ENCODE measurements around the gene CARD10. TPM values are rescaled to one million over a fixed set of nuclear protein-coding genes. Genes with fewer than 3 reads are reported as not detected.

CARD10 gene
- total and polyA plus RNA-seq, 5 donors: 6.6 to 11.4 (median 8.5) TPM

DNA sequence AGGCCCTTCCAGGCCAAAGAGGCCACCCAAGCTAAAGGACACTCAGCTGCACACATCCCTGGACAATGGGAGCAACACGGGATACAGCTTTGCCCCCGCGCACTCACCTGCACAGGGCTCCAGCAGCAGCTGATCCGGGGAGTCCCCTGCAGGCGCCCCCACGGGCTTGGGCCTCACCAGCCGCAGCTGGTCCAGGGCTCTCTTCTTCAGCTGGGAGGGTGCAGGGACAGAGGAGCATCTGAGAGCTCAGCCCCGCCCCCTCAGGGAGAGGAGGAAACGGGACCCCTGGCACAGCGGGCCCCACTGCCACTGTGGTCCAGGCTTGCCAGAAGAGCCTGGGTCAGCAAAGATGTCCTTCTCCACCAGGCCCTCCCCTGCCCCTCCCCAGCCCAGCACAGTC lies 25.2 kb downstream of the CARD10 start:
- Histone ChIP-seq H3K27me3 (ENCODE audit: control insufficient read depth, insufficient read depth) (no peaks in the 10 kb centered on the region), H3K4me3 (ENCODE audit: low read length) (no peak overlapping the region), H3K9me3 (ENCODE audit: control insufficient read depth, low read length) (no peaks in the 10 kb centered on the region), H3K4me1 (ENCODE audit: control insufficient read depth, insufficient read depth, low read length) (no peaks in the 10 kb centered on the region), H3K27ac (ENCODE audit: low read length) (no peak overlapping the region)
- intact Hi-C loops (cut with DNase I): loop anchor here in 1 of 4 donors (10.0 kb wide), 1 partner anchor 59 kb away; no protein-coding TSS in a partner anchor
- DNase-seq: peak in 1 of 3 donors; percentile 26
- WGBS: 89% methylated on average over 10 of the region's 10 CpGs
- no peak for ATAC-seq

DNA sequence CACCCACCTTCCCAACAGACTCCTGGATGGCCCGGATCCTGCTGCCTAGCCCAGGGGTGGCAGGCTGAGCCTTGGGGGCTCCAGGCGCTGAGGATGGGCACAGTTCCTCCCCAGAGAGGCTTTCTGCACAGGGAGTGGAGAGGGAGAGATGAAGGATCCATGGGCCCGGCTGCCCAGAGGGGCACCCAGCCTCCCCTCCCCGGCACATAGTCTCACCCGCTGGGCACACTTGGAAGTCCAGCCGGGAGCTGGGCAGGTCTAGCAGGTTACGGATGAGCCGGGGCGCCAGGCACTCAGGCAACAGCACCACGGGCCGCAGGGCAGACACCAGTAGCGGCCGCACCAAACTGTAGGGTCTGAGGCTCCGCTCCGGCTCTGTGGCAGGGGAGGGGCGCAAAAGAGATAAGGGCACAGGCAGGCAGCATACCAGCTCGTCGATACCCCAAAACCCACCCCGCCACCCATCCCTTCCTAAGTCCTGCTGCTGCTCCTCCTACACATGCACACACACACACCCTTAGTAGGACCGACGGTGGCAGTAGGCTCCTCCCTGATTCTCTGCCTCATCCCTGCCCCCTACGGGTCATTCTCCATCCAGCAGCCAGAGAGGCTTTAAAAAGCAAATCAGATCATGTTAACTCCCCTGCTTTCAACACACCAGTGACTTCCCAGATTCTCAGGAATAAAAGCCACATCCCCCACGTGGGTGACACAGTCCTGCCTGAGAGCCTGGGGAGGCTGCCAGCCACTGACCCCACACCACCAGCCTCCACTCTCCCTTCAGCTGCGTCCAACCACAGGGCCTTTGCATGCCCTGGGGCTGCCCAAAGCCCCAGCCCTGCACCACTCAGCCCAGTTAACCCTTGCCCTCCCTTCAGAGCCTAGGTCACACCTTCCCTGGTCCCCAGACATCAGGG lies 26.5 kb downstream of the CARD10 start:
- intact Hi-C loops (cut with DNase I): loop anchor here in 1 of 4 donors (10.0 kb wide), 1 partner anchor 58 kb away; no protein-coding TSS in a partner anchor
- DNase-seq (peak in 1 of 3 donors; percentile 58), ATAC-seq (peak in 1 of 2 donors; percentile 3)
- 68% methylated on average over 24 of the region's 24 CpGs for WGBS
- H3K9me3 ChIP-seq (ENCODE audit: control insufficient read depth, low read length): no peaks in the 10 kb centered on the region
- H3K4me1 ChIP-seq (ENCODE audit: control insufficient read depth, insufficient read depth, low read length): no peaks in the 10 kb centered on the region
- no peaks in the 10 kb centered on the region for H3K27me3 ChIP-seq (ENCODE audit: control insufficient read depth, insufficient read depth)
- no peak overlapping the region for H3K27ac ChIP-seq (ENCODE audit: low read length)
- no peak overlapping the region for H3K4me3 ChIP-seq (ENCODE audit: low read length)

DNA sequence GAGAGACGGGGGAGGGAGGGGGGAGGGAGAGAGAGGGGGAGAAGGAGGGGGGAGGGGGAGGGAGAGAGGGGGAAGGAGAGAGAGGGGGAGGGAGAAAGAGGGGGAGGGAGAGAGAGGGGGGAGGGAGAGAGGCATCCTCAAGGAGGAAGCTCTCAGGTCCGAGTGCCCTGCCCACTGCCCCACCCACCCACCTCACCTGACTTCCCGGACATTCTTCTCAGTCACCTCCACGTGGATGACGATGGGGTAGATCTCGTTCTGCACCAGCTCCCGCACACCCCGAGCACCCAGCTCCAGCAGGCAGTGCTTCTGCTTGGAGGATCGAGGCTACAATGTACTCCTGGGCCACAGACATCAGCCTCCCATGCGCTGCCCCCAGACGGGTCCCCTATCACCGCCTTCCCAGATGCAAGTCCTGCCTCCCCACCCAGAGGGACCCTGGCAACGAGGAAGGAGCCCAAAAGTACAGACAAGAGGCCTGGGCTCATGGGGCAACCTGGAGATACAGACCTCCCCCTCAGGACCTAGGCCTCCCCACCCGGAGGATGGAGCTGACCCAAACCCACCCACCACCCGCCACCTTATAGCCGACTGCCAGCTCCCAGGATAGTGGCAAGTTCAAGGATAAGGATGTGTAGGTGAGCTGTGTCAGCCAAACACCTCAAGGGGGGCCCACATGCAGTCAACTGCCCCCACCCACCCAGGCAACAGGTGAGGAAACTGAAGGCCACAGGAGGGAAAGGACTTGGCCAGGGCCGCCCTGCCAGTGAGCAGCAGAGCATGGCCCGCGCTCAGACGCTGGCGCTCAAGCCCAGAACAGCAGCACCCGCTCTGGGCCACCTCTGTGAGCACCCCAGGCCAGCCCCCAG lies 27.4 kb downstream of the CARD10 start:
- Histone ChIP-seq H3K27me3 (ENCODE audit: control insufficient read depth, insufficient read depth) (no peaks in the 10 kb centered on the region), H3K4me3 (ENCODE audit: low read length) (no peak overlapping the region), H3K9me3 (ENCODE audit: control insufficient read depth, low read length) (no peaks in the 10 kb centered on the region), H3K27ac (ENCODE audit: low read length) (no peak overlapping the region), H3K4me1 (ENCODE audit: control insufficient read depth, insufficient read depth, low read length) (peaks cover 2% of the 10 kb centered on the region)
- ATAC-seq (no peak), DNase-seq (peak in 1 of 3 donors; percentile 44)
- intact Hi-C loops (cut with DNase I): loop anchor here in 1 of 4 donors (10.0 kb wide), 1 partner anchor 57 kb away; no protein-coding TSS in a partner anchor
- 81% methylated on average over 21 of the region's 22 CpGs for WGBS

DNA sequence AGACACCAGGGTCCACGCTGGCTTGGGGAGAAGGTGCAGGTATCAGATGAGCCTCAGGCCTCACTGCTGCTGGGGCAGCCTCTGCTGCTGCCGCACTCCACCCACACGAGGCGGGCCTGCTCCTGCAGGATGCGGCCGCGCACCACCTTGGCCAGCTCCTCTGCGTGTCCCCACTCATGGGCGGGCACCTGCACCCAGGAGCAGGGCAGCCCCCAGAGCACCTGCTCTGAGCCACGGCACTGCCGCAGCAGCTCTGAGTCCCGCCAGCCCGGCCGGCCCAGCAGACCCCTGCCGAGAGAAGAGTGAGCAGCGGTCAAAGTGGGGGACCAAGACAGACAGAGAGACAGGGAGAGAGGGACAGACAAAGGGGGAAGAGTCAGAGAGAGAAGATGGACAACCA lies 28.1 kb downstream of the CARD10 start:
- Histone ChIP-seq H3K4me1 (ENCODE audit: control insufficient read depth, insufficient read depth, low read length) (peaks cover 2% of the 10 kb centered on the region), H3K9me3 (ENCODE audit: control insufficient read depth, low read length) (no peaks in the 10 kb centered on the region), H3K27ac (ENCODE audit: low read length) (no peak overlapping the region), H3K4me3 (ENCODE audit: low read length) (no peak overlapping the region), H3K27me3 (ENCODE audit: control insufficient read depth, insufficient read depth) (no peaks in the 10 kb centered on the region)
- DNase-seq (no peak), ATAC-seq (no peak)
- WGBS: 88% methylated on average over 16 of the region's 16 CpGs
- intact Hi-C loops (cut with DNase I): loop anchor here in 1 of 4 donors (10.0 kb wide), 1 partner anchor 56 kb away; no protein-coding TSS in a partner anchor

DNA sequence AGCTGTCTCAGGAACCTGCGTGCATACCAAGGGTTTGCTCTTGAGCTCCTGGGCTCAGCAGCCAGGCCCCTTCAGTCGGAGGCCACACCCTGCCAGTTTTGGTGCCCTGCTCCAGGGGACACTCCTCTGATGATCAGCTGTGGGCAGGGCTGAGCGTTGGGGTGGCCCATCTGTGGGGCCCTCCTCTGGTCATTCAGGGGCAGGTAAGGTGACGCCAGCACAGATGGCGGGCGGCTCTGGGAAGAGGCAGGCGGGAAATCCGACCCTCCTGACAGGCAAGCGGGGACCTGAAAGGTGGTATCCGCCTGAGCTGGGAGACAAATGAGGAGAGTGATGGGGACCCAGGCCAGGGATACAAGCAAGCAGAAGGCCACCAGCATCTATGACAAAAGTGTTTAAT lies 29.2 kb downstream of the CARD10 start:
- ATAC-seq (no peak), DNase-seq (no peak)
- intact Hi-C loops (cut with DNase I): loop anchor here in 1 of 4 donors (10.0 kb wide), 1 partner anchor 55 kb away; no protein-coding TSS in a partner anchor
- no peaks in the 10 kb centered on the region for H3K9me3 ChIP-seq (ENCODE audit: control insufficient read depth, low read length)
- H3K4me1 ChIP-seq (ENCODE audit: control insufficient read depth, insufficient read depth, low read length): peaks cover 2% of the 10 kb centered on the region
- no peaks in the 10 kb centered on the region for H3K27me3 ChIP-seq (ENCODE audit: control insufficient read depth, insufficient read depth)
- H3K4me3 ChIP-seq (ENCODE audit: low read length): no peak overlapping the region
- 95% methylated on average over 10 of the region's 10 CpGs for WGBS
- no peak overlapping the region for H3K27ac ChIP-seq (ENCODE audit: low read length)

DNA sequence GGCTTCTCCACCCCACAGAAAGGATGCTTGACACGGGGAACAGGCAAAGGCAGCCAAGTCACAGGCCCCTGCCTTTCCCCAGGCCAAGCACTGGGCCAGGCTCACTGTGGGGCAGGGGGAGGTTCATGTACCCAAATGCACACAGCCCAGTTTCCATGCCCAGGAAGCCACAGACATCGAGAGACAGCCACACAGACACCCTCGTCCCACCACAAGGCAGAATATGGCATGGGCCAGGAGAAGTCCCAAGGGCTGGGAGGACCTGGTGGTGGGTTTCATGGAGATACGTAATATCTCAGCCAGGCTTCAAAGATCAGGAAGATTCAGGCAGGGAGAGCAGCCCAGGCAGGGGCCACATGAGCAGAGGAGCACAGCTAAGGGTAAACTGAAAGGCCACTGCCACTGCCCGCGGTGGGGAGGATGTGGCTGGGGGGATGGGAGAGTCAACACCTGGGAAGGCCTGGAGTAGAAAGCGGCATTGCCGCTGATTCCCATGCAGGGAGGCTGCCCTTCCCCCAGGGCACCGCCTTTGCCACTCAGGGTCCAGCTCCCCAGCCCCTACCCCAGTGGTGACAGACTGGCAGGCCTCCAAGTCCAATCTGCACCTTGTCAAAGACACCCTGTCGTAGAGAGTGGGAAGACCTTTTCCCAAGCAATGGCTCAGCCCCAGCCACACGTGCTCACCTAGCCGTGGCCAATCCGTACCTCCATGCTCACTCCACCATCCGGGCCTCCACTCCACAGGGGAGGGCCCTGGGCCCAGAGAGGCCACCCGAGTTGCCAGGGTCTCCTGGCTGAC lies 30.7 kb downstream of the CARD10 start:
- H3K4me1 ChIP-seq (ENCODE audit: control insufficient read depth, insufficient read depth, low read length): peaks cover 2% of the 10 kb centered on the region

DNA sequence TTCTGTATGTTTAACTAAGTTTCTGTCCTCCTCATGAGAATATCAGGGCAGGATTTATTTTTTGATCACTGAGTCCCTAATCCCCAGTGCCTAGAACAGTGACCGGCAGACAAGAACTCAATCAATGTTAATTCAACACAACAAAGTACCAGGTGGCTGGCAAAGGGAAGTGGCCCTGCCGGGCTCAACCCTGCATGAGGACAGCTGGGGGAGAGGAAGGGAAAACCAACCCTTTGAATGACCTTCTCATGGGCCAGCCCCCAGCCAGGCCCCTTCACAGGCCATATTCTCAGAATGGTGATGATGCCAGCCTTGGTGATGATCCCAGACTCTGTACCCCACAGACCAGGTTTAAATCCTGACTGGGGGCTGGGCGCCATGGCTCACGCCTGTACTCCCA lies 31.6 kb downstream of the CARD10 start:
- Histone ChIP-seq H3K4me3 (ENCODE audit: low read length) (no peak overlapping the region), H3K9me3 (ENCODE audit: control insufficient read depth, low read length) (no peaks in the 10 kb centered on the region), H3K27ac (ENCODE audit: low read length) (no peak overlapping the region), H3K27me3 (ENCODE audit: control insufficient read depth, insufficient read depth) (no peaks in the 10 kb centered on the region), H3K4me1 (ENCODE audit: control insufficient read depth, insufficient read depth, low read length) (peaks cover 2% of the 10 kb centered on the region)
- no peak for DNase-seq
- no peak for ATAC-seq
- 76% methylated on average over 4 of the region's 4 CpGs for WGBS
- intact Hi-C loops (cut with DNase I): no loop called here

More for the DNA sequence above, 30.7 kb downstream of the CARD10 start:
- no peak overlapping the region for H3K4me3 ChIP-seq (ENCODE audit: low read length)
- no peak for ATAC-seq
- DNase-seq: no peak
- no peaks in the 10 kb centered on the region for H3K9me3 ChIP-seq (ENCODE audit: control insufficient read depth, low read length)
- intact Hi-C loops (cut with DNase I): no loop called here
- WGBS: 58% methylated on average over 15 of the region's 15 CpGs
- no peak overlapping the region for H3K27ac ChIP-seq (ENCODE audit: low read length)
- no peaks in the 10 kb centered on the region for H3K27me3 ChIP-seq (ENCODE audit: control insufficient read depth, insufficient read depth)

DNA sequence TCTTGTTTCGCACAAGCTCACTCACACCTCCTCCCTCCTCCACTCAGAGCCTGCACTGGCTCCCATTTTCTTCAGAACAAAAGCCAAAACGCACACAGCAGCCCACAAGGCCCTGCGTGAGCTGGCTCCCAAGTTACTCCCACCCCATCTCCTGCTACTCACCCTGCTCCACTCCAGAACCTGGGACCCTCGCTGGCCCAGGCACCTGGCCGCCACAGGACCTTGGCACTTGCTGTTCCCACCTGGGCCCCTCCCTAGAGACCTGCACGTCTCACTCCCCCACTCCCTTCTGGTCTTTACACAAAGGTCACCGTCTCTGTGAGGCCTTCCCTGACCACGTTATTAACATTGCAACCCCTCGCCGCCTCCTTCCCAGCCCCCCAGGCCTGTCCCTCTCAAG lies 32.1 kb downstream of the CARD10 start:
- no peaks in the 10 kb centered on the region for H3K9me3 ChIP-seq (ENCODE audit: control insufficient read depth, low read length)
- 76% methylated on average over 10 of the region's 10 CpGs for WGBS
- DNase-seq: no peak
- H3K4me3 ChIP-seq (ENCODE audit: low read length): no peak overlapping the region
- H3K27me3 ChIP-seq (ENCODE audit: control insufficient read depth, insufficient read depth): no peaks in the 10 kb centered on the region
- no peak for ATAC-seq
- intact Hi-C loops (cut with DNase I): no loop called here
- peaks cover 2% of the 10 kb centered on the region for H3K4me1 ChIP-seq (ENCODE audit: control insufficient read depth, insufficient read depth, low read length)
- peak overlapping the region; percentile 16 for H3K27ac ChIP-seq (ENCODE audit: low read length)

DNA sequence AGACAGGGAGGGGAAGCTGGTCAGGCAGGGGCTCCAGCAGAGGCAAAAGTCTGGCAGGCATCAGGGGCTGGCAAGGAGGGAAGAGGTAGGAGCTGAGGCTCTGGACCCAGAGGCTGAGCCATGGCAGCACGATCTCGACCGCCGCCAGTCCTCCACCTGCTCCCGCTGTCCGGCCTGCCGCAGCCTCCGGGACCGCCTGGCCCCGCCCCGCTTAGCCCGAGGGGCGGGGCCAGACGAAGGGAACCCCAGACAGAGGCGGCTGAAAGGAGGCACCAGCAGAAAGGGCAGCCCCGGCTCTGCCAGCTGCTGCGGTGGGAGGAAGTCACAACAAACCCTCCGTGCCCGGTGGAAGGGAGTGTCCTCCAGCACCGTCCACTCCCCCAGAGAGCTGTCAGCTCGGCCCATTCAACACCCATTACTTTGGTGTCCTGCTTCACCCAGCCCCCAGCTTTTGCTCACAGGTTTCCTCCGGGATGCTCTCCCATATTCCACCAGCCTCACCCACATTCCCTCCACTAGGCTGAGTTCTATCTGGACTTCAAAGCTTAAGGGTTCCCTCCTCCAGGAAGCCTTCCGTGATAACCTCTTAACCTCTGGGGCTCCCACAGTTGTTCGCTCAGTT lies 32.9 kb downstream of the CARD10 start, which contains the start of gene MFNG:
MFNG (minus strand) TSS at position 161 of the 622 bp plus-strand sequence. CDS start 207 bp downstream, outside the sequence.
- H3K27me3 ChIP-seq (ENCODE audit: control insufficient read depth, insufficient read depth): no peaks in the 10 kb centered on the region
- peak within 1 kb of the TSS; percentile 26 for H3K27ac ChIP-seq (ENCODE audit: low read length)
- intact Hi-C loops (cut with DNase I): no loop called here
- ATAC-seq (peak; percentile 77 to 78), DNase-seq (peak; percentile 77 to 88 (median 88))
- whole genome bisulfite sequencing: 3% methylated on average over 24 of the region's 24 CpGs
- H3K4me3 ChIP-seq (ENCODE audit: low read length): peak within 1 kb of the TSS; percentile 39
- H3K4me1 ChIP-seq (ENCODE audit: control insufficient read depth, insufficient read depth, low read length): peaks cover 2% of the 10 kb centered on the region
- H3K9me3 ChIP-seq (ENCODE audit: control insufficient read depth, low read length): no peaks in the 10 kb centered on the region

Measured in right cardiac atrium (tissue), 5 donors.